ENCODE results near the gene CYFIP1.

DNA sequence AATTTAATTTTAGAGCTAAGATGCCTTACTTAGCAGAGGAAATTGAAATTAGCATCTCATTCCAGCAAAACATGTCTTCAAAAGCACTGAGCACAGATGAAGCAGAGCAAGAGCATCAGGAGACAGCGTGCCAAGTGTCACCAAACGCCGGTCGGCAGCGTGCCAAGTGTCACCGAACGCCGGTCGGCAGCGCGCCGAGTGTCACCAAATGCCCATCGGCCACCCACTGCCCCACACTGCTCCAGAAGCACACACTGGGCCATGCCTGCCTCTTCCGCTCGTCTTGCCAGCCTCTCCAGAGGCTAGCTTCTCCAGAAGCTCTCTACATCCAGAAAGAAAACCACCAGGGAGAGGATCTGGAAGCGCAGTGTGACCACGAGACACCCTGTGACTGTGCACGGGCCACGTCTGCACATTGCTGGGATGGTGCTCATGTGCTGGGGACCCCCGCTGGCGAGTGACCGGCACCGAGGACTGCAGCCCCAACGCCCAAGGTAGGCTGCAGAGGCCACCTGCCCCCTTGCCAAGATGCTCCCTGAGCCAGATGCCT, 37.8 kb downstream of the CYFIP1 start:
- TF ChIP-seq POLR2AphosphoS5 (IDR thresholded peaks at IDR 0.05; ENCODE audit: low read depth, low read length) (no peak), TAF1 (IDR thresholded peaks at IDR 0.05; ENCODE audit: borderline replicate concordance, insufficient read depth, low read length) (no peak)
